H54 (cell line): ENCODE results near the gene GOLPH3.
"Not testable (repeated sequence)": the region's sequence is repeated elsewhere in the genome, so short reads cannot be mapped to it uniquely, and the experiment has no call there.

Experiments
- DNase-seq: peaks from one replicate; pipeline ENCODE4 v3.0.0; 2011; ENCODE audit warnings: low spot score, mixed read lengths; ENCODE audit not compliant: insufficient read length
- FAIRE-seq: peaks from 3 replicates; lab custom pipeline; 2011; peaks lifted over from hg19 to GRCh38; lab: Jason Lieb, UNC
- POLR2A ChIP-seq: IDR thresholded peaks from 2 replicates; pipeline ENCODE4 v1.6.1; 2011; ENCODE audit warnings: low read depth, mild to moderate bottlenecking, low read length

The GOLPH3 gene

DNA sequence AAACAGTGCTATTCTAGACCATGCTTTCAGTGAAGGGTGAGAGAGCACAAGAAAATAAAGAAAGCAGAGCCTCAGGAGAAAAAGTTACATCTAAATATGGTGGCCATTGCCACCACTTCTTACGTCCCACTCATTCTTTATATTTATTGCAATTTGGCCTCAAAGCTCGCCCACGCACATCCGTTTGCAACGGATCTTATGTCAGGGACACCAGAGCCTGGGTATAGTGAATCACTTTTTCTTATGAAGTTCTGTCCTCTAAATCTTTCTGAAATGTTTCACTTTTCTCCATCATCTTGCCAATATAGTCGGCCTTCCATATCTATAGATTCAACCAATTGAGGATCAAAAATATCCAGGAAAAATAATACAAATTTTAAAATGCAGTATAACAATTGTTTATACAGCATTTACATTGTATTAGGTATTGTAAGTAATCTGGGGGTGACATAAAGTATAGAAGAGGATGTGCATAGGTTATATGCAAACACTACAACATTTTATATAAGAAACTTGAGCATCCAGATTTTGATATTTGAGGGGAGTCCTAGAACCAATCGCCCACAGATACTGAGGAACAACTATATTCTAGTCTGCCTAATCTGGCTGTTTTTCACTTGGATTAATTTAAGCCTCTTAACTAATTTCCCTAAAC, 35.2 kb downstream of the GOLPH3 start:
- DNase-seq = no peak
- no peak for TF ChIP-seq POLR2A
- peak; percentile 41 for FAIRE-seq

DNA sequence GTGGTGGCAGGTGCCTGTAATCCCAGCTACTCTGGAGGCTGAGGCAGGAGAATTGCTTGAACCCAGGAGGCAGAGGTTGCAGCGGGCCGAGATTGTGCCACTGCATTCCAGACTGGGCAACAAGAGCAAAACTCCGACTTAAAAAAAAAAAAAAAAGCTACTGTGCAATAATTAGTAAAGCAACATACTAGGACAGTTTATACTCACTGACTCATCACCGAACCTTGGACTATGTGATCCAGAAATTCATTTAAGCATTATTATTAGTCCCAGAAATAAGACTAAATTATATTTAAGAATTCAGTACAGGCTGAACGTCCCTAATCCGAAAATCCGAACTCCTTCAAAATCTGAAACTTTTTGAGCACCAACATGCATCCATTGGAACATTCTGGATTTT, 37.8 kb downstream of the GOLPH3 start:
- FAIRE-seq (no peak), DNase-seq (no peak)
- no peak for TF ChIP-seq POLR2A

DNA sequence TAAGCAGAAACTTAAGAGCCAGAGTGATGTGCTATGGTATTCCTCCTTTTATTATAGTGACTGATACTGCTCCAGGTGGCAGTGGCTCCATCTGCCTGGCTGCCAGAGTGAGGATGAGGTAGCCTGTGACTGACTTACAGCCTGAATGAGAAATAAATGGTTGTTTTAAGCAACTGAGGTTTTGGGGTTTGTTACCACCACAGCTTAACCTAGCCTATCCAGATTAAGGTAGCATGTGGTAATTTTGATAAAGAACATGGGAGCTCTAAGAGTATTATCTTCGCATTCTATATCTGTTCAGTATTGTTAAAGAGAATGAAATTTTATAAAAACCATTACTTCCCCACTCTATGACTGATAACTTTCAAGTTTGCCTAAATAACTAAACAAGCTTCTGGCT, 39.0 kb downstream of the GOLPH3 start:
- no peak for TF ChIP-seq POLR2A
- DNase-seq (no peak), FAIRE-seq (no peak)

DNA sequence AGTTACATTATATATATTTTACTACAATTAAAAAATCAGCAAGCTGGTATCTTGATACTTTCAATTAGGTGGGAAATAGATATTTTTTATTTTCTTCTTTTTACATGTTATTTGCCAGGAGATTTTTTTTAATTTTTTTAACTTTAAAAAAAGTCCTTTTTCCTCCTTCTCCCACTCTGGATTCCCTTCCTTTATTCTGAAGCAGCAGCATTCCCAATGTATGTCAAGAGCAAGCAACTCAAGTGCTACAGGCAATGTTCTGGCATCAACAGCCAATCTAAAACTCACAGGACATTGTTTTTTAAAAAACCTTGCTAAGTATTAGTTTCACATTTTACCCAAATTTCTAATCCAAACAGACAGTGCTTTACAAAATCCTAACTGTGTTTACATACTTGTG, 41.4 kb downstream of the GOLPH3 start:
- TF ChIP-seq POLR2A = no peak
- DNase-seq (no peak), FAIRE-seq (no peak)

DNA sequence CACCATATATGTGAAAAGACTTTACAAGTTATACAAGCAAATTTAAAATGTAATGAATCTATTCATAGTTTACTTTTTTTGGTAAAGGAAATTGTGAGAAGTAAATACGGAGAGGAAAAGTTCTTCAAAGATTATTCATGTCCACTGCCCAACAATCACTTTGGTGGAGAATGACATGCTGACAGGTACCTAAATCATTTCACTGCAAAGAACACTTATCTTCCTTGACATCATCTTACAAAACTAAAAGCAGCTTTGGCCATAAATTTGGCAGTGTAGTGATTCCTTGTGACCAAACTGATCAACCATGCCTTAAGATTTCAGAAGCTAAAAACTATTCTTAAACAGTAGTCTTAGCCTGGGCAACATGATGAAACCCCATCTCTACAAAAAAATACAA, 42.5 kb downstream of the GOLPH3 start:
- peak; percentile 36 for FAIRE-seq
- DNase-seq = no peak
- TF ChIP-seq POLR2A = no peak

DNA sequence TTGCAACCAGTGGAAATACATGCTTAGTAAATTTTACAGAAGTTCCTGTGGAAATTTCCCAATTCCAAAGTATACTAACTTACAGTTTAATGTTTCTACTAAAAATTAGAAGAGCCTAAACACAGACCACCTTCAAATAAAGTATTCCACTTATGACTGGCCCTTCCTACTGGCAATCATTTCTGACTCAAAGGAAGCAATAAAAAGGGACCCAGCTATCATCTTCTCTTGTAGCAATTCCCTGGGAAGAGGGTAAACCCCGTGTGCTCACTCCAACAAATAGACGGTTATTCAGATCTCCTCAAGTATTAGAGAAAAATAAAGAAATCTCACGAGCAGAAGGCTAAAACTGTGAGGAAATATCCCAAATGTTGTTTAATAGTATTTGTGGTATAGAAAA, 43.3 kb downstream of the GOLPH3 start:
- FAIRE-seq (no peak), DNase-seq (no peak)
- TF ChIP-seq POLR2A = no peak

DNA sequence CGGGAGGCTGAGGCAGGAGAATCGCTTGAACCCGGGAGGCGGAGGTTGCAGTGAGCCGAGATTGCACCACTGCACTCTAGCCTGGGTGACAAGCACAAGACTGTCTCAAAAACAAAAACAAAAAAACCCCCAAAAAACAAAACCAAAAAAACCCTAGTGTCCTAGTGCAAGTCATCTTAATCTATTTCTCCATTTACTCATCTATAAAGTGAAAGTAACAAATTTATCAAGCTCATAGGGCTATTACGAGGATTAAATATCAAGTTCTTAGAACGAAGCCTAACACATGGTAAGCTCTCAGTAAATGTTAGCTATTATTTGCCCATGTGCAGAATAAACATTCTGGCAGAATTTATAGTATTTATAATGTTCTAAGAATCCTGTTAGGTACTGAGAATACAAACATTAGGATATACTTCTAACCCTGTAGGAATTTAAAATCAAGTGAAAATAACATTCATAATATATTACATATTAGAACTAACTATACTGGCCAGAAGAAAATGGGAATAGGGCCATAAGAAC, 45.0 kb downstream of the GOLPH3 start:
- DNase-seq (no peak), FAIRE-seq (no peak)
- TF ChIP-seq POLR2A = no peak

DNA sequence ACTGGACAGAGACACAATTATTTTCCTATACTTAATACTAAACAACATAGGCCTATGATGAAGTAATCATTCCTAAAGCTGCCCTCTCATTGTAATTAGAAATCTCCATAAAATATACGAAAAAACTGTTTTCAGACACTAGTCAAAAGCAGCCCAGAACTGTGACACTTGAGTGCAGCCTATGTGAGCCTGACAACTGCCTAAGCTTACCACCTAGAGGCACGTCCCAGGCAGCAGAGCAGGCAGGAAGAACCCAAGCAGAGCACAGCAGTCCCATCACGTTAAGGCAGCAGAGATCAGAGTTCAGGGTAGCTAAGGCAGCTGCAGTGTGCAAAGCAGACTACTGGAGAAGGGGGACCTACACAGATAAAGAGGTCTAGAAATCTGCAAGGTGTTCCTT, 46.4 kb downstream of the GOLPH3 start:
- no peak for TF ChIP-seq POLR2A
- DNase-seq (no peak), FAIRE-seq (no peak)

DNA sequence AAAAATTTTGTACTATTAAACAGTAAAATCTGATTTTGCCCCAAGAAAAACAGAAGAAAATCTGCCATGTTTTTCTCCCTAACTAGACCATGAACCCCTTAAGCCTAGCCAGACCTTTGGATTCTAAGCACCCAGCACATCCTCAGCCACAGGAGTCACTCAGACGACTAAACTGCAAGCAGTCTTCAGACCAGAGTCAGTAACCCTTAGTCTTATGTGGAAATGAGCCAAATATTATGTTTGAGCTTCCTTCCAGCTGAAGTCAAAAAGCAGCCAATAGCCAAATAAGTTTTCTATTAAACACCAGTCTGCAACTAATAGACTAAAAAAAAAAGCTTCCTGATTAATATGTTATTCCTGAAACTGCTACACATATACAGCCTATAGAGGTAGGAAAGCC, 47.4 kb downstream of the GOLPH3 start:
- no peak for FAIRE-seq
- TF ChIP-seq POLR2A = no peak
- DNase-seq = no peak

DNA sequence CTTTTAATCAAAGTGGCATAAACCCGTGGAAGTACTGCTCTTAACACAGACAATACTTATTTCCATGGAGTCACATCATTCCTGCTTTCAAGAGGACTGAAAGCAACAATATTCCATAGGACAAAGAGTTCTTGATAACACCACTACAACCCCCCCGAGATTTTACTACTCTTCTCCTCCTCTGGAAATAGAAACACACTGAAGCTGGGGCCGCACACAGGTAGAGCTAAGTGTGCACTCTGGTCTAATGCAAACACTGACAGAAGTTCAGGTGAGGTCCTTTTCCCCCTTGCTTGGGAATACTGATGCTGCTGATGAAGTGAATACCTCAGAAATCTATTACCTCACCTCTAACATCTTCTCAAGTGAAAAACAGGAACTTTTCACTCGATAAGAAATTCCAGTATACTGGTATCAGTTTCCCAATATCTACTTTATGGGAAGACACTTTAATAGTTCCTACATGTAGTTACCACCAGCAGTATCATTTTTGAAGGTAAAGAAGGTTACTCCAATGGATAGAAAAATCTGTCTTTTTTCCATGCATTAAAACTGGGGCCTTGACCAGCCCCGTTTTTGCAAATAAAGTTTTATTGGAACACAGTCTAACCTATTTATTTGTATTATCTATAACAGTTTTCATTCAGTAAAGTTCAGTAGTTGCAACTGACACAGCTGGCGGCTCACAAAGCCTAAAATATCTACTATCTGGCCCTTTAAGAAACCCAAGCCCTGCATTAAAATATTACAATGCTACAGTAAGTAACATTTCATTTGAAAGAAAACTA, 50.0 kb downstream of the GOLPH3 start:
- TF ChIP-seq POLR2A = no peak
- DNase-seq (no peak), FAIRE-seq (no peak)

DNA sequence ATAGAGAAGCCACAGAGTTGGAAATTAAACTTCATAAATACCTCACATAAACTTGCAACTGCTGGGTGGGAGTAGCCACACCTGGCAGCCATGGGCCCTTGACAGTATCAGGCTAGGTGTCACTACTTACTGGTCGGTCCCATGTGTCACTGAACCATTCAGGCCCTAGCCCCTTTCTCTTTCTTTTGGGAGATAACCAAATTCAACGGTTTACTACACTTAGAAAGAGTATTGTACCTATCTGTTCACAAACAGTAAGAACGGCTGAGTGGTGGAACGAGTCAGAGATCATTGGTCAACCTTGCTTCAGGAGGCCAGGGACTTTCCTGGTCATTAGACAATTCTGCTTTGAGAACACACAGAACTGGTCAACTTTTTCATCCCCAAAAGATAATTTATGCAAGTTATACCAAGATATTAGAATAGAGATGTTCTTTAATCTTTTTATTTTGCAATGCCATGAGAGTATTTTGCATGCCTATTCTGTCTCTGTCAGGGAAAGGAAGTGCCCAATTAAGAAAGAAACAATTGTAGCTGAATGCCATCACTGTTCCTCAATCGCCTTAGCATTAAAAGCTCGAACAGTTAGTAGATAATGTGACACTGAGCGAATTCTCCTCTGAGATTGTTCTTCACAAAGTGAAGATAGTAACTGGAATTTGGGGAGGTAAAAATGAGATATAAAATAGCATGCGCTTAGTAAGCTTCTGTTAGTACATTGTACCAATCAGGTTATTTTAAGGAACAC, 50.9 kb downstream of the GOLPH3 start:
- FAIRE-seq (no peak), DNase-seq (no peak)
- no peak for TF ChIP-seq POLR2A

DNA sequence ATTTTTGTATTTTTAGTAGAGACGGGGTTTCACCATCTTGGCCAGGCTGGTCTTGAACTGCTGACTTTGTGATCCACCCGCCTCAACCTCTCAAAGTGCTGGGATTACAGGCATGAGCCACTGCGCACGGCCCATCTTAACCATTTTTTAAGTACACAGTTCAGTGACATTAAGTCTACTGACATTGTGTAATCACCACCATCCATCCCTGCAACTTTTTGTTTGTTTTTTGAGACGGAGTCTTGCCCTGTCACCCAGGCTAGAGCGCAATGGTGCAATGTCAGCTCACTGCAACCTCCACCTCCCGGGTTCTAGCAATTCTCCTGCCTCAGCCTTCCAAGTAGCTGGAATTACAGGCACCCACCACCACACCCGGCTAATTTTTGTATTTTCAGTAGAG, 55.2 kb downstream of the GOLPH3 start:
- FAIRE-seq, DNase-seq: not testable (repeated sequence)

DNA sequence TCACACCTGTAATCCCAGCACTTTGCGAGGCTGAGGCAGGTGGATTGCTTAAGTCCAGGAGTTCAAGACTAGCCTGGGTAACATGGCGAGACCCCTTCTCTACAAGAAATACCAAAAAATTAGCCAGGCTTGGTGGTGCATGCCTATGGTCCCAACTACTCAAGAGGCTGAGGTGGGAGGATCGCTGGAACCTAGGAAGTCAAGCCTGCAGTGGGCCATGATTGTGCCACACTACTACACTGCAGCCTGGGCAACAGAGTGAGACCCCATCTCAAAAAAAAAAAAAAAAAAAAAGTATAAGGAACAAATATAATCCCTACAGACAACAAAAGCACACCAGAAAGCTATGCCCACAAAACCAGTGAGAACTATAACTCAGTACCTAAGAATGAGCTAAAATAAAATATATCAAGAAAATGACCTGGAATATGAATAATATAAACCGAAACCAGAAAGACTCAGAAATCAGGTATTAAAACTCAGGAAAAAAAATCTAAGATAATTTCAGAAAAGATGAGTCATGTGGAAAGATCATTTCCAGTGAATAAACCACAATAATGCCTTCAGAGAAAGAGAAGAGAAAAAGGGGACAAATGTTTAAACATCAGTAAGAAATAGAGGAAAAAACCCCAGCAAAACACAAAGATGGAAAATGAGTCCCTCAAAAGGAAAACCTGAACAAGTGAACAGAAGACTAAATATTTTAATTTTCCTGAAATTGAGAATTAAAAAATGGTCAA, 57.4 kb downstream of the GOLPH3 start:
- no peak for FAIRE-seq
- TF ChIP-seq POLR2A = no peak
- no peak for DNase-seq

DNA sequence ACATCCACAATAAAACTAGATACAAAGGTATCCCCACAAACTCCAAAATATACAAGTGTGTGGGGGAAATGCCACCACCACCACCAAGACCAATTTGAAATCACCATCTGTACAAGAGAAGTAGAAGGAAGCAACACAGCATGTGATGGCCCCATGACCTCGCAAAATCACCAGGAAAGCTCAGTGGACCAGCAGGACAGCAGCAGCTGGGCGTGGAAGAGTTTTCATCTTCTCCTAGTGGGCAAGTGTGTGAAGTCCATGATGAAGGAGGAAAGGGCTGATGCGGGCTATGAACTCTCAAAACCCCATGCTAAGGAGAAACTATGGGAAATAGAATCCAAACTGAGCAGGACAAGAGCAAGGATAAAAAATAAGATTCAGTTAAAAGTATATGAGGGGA, 58.1 kb downstream of the GOLPH3 start:
- no peak for FAIRE-seq
- DNase-seq = no peak
- no peak for TF ChIP-seq POLR2A
